Fibroblast of lung (primary cell): ENCODE data around the gene AGBL3.

Experiments
- EZH2 ChIP-seq: IDR thresholded peaks from 2 replicates; pipeline ENCODE4 v1.5.1; 2012; ENCODE audit warnings: low read length, control low read depth, mild to moderate bottlenecking; ENCODE audit errors: missing control alignments
- TF ChIP-seq, protein P1 (sequence below), 2 donors: IDR thresholded peaks in 1 of 2; conservative IDR thresholded peaks in 1 of 2; 1 replicate in 1 of 2; 2 replicates in 1 of 2; pipeline ENCODE4 v1.5.1; 2011 to 2012; ENCODE audit warnings: low read length in 2 of 2, control low read depth in 1 of 2, inconsistent platforms in 1 of 2, low read depth in 1 of 2, mild to moderate bottlenecking in 1 of 2

DNA sequence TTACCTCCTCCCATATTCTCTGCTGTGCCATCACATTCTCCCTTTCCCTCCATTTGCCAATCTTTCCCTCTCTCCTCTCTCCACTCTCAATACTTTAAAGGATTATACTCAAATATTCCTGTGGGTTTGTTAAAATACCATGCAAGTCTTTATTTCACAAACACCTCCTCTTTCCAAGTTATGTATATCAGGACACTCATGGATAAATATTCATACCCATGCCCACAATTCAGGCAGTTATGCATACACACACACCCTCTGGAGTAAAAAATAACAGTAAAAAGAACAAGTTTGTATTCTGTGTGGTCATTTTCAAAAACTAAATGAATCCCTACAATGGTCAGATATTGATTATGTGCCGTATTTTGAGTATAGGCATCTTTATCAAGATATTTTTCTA is 88.2 kb downstream of the AGBL3 start:
- TF ChIP-seq, protein P1, sequence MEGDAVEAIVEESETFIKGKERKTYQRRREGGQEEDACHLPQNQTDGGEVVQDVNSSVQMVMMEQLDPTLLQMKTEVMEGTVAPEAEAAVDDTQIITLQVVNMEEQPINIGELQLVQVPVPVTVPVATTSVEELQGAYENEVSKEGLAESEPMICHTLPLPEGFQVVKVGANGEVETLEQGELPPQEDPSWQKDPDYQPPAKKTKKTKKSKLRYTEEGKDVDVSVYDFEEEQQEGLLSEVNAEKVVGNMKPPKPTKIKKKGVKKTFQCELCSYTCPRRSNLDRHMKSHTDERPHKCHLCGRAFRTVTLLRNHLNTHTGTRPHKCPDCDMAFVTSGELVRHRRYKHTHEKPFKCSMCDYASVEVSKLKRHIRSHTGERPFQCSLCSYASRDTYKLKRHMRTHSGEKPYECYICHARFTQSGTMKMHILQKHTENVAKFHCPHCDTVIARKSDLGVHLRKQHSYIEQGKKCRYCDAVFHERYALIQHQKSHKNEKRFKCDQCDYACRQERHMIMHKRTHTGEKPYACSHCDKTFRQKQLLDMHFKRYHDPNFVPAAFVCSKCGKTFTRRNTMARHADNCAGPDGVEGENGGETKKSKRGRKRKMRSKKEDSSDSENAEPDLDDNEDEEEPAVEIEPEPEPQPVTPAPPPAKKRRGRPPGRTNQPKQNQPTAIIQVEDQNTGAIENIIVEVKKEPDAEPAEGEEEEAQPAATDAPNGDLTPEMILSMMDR (conservative IDR thresholded peaks at IDR 0.05 in 1 of 2, IDR thresholded peaks at IDR 0.05 in 1 of 2; ENCODE audit: low read depth in 1 of 2, low read length in 2 of 2) = no peak
- no peak for TF ChIP-seq EZH2
